Neural progenitor cell (in vitro differentiated cells): Measurements from ENCODE around the gene AMACR.

Experiments
- CTCF ChIP-seq: fragments of 200-600 bp; sonication (generic); IDR thresholded peaks from 2 replicates; pipeline ENCODE4 v1.5.1; 2017; ENCODE audit warnings: antibody characterized with exemption, mild to moderate bottlenecking
- EZH2phosphoT487 ChIP-seq: fragments of 200-600 bp; sonication (generic); IDR thresholded peaks from 2 replicates; pipeline ENCODE4 v1.6.1; 2017; ENCODE audit warnings: antibody characterized with exemption

GRCh38 chr5:34045996-34046395, 38.1 kb upstream of the AMACR start:
- no peak for TF ChIP-seq EZH2phosphoT487
- TF ChIP-seq CTCF = no peak
